Thymus (tissue), 11 donors: ENCODE results near the gene IPO7. TPM values are rescaled to one million over a fixed set of nuclear protein-coding genes. Genes with fewer than 3 reads are reported as not detected.
"Not testable (repeated sequence)": the region's sequence is repeated elsewhere in the genome, so short reads cannot be mapped to it uniquely, and the experiment has no call there.

Experiments
- DNase-seq, 9 donors: peaks; one replicate each; pipeline ENCODE4 v3.0.0-alpha.2; 2013; ENCODE audit warnings: low spot score in 9 of 9, low read depth in 6 of 9, missing footprints in 1 of 9
- H3K27ac ChIP-seq, 2 donors: one replicate each; pipeline ENCODE4 v1.5.1; 2013; ENCODE audit warnings: control low read depth in 1 of 2, low read depth in 1 of 2, low read length in 1 of 2, mild to moderate bottlenecking in 1 of 2, moderate library complexity in 1 of 2
- H3K27me3 ChIP-seq, 2 donors: one replicate each; pipeline ENCODE4 v1.5.1; 2013; ENCODE audit warnings: low read length in 1 of 2; ENCODE audit not compliant: control insufficient read depth in 2 of 2, insufficient read depth in 1 of 2
- H3K36me3 ChIP-seq, 2 donors: one replicate each; pipeline ENCODE4 v1.5.1; 2013; ENCODE audit warnings: low read length in 1 of 2, mild to moderate bottlenecking in 1 of 2, moderate library complexity in 1 of 2; ENCODE audit not compliant: control insufficient read depth in 2 of 2, insufficient read depth in 2 of 2
- H3K4me1 ChIP-seq, 2 donors: one replicate each; pipeline ENCODE4 v1.5.1; 2013; ENCODE audit warnings: low read length in 2 of 2; ENCODE audit not compliant: control insufficient read depth in 2 of 2, insufficient read depth in 2 of 2
- H3K4me3 ChIP-seq, 2 donors: one replicate each; pipeline ENCODE4 v1.5.1; 2013; ENCODE audit warnings: low read length in 2 of 2, control low read depth in 1 of 2, mild to moderate bottlenecking in 1 of 2
- H3K9me3 ChIP-seq, 2 donors: one replicate each; pipeline ENCODE4 v1.5.1; 2013; ENCODE audit warnings: low read length in 1 of 2, mild to moderate bottlenecking in 1 of 2; ENCODE audit not compliant: control insufficient read depth in 2 of 2, insufficient read depth in 1 of 2
- WGBS: extraction: QIAGEN DNeasy Blood & Tissue Kit; methylation state at CpG from one replicate; pipeline ENCODE4 v1.1.7; 2013; 5-methylcytosine and 5-hydroxymethylcytosine counted together
- polyA plus RNA-seq: library from polyadenylated mRNA; stranded (reverse); fragments of 200-250 nt; gene quantifications from one replicate; pipeline ENCODE4 v1.2.3, GENCODE V29; 2013
- total RNA-seq: library from RNA; stranded (reverse); fragments of 120-200 nt; gene quantifications from one replicate; pipeline ENCODE4 v1.2.4, GENCODE V29; 2013
- donor health status: healthy.

The IPO7 gene
- total and polyA plus RNA-seq, 2 donors, result 26.4 to 45.2 TPM

DNA sequence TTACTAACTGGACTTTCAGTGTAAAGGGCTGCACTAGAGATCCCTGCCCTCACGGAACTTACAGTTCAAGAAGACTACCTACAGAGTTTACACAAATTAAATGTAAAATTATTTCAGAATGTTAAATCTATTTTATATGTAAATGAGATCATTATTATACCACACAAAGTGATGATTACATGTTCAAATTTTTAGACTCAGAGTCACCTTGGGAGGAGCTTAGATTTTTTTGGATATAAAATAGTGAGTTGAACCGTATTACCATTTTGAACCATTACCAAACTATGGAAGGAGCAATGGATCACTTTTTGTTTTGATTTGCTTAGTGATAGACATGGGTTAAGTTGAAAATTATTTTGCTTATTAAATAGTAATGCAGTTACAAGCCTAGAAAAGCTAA is 1.6 kb downstream of the IPO7 start:
- Histone ChIP-seq H3K27ac (no peak overlapping the region), H3K27me3 (no peaks in the 10 kb centered on the region), H3K4me1 (peaks cover 6 to 11% of the 10 kb centered on the region in 2 donors), H3K9me3 (no peaks in the 10 kb centered on the region), H3K36me3 (peaks cover 0 to 16% of the 10 kb centered on the region in 2 donors), H3K4me3 (no peak overlapping the region)
- no peak for DNase-seq
- WGBS, result 84% methylated on average over 2 of the region's 2 CpGs

DNA sequence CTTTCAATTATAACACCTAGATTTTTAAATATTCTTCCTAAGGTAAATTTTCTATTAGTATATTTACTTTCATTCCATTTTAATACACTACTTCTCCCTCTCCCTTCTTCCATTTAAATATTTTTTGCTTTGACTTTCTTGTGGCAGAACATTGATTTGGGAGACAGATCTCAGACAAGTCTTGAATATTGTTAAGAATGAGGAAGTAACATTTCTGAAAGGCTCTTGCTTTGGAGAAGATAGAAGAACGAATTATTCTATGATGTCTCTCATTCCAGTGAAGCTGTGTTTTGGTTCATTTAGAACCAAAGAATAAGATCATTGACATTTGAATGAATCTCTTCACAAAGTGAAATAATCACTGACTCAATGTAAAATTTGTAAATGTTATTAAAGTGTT is 2.4 kb downstream of the IPO7 start:
- WGBS, result 22% methylated on average over 1 of the region's 1 CpG
- Histone ChIP-seq H3K36me3 (peaks cover 0 to 18% of the 10 kb centered on the region in 2 donors), H3K4me3 (no peak overlapping the region), H3K9me3 (no peaks in the 10 kb centered on the region), H3K27ac (no peak overlapping the region), H3K27me3 (no peaks in the 10 kb centered on the region), H3K4me1 (peaks cover 6 to 11% of the 10 kb centered on the region in 2 donors)
- no peak for DNase-seq

DNA sequence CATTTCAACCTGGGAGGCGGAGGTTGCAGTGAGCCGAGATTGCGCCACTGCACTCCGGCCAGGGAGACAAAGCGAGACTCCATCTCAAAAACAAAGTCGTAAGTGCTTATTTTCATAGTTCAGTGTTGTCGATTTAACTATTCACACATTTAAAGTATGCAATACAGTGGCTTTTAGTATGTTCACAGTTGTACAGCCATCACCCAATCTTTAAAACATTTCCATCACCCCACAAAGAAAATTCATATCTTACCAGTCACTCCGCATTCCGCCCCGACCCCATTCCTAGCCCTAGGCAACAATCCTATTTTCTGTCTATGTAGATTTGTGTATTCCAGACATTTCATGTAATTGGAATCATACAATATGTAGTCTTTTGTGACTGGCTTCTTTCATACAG is 11.9 kb downstream of the IPO7 start:
- DNase-seq, result no peak
- Histone ChIP-seq H3K4me1 (peaks cover 4 to 10% of the 10 kb centered on the region in 2 donors), H3K36me3 (peaks cover 0 to 4% of the 10 kb centered on the region in 2 donors), H3K27me3 (no peaks in the 10 kb centered on the region), H3K9me3 (no peaks in the 10 kb centered on the region), H3K4me3 (no peak overlapping the region), H3K27ac (no peak overlapping the region)
- 97% methylated on average over 10 of the region's 10 CpGs for WGBS

DNA sequence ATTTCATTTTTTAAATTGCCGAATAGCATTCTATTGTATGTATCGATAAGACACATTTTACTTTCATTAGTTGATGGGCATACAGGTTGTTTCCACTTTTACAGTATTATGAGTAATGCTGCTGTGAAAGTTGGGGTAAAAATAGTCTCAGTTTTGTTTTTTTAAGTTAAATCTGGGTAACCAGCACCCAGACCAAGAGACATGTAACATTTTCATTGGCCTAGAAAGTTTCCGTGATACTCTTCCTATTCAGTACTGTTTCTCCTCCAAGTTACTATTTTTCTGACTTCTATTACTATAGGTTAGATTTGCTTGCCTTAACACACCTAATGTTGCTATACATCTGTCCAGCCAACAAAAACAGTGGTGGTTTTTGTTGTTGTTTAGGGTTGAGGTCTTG is 12.3 kb downstream of the IPO7 start:
- Histone ChIP-seq H3K36me3 (peaks cover 0 to 4% of the 10 kb centered on the region in 2 donors), H3K9me3 (no peaks in the 10 kb centered on the region), H3K27me3 (no peaks in the 10 kb centered on the region), H3K27ac (no peak overlapping the region), H3K4me3 (no peak overlapping the region), H3K4me1 (peaks cover 4 to 10% of the 10 kb centered on the region in 2 donors)
- 96% methylated on average over 3 of the region's 3 CpGs for WGBS
- DNase-seq, result no peak

DNA sequence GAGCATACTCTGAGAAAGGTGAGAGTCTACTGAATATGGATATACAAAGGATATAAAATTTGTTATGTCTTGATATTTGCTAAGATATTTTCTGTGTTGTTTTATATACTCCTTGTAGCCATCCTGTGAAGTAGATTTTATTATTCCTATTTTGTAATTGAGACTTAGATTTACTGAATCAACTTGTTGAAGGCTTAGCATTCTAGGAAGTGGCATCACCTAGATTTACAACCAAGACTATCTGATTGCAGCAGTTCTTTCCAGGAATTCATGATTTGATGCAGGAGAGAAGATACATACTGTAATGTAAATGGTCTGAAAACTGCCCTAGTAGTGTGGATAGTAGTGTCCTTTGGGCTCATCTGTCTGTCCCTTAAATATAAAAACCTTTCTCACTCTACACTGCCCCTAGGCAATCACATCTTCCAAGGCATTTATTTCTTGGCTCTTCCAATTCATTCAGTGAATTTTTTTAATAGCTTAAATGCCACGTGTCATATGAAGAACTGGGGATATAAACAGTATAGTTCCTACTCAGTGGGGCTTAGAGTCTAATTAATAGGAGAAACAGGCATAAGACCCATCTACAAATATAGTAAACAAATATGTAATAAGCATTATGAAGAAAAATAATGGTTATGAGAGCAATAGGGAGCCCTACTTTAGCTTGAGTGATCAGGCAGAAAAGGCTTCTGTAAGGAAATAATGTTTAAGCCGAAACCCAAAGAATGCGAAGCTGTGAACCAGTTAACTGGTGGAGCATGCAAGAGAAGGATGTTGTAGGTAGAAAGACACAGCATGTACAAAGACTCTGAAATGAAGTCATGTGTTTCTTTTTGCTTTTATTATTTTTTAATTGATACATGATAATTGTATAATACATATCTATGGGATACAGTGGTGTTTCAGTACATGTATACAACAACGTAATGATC is 13.6 kb downstream of the IPO7 start:
- H3K27me3 ChIP-seq, result no peaks in the 10 kb centered on the region
- 95% methylated on average over 4 of the region's 4 CpGs for WGBS
- no peaks in the 10 kb centered on the region for H3K9me3 ChIP-seq
- no peak overlapping the region for H3K4me3 ChIP-seq
- peaks cover 2 to 3% of the 10 kb centered on the region in 2 donors for H3K4me1 ChIP-seq
- no peak overlapping the region for H3K27ac ChIP-seq
- H3K36me3 ChIP-seq, result peaks cover 0 to 2% of the 10 kb centered on the region in 2 donors
- no peak for DNase-seq

DNA sequence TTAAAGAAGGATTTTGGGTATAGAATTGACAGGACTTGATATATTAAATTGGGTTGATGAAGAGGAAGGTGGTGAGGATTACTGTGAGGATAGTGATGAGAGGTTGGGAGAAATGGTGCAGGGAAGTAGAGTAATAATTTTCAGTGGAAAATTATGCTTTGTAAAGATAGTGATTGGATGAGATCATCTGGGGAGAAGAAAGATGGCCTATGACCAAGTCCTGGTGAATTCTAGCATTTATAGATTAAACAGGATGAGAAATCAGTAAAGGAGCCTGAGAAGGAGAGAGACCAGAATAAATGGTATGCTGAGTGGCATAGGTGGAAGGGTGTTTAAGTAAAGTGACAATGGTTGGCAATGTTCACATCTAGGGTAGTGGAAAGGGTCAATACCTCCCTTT is 15.0 kb downstream of the IPO7 start:
- Histone ChIP-seq H3K4me1 (no peaks in the 10 kb centered on the region), H3K36me3 (peaks cover under 1 to 10% of the 10 kb centered on the region in 2 donors)

DNA sequence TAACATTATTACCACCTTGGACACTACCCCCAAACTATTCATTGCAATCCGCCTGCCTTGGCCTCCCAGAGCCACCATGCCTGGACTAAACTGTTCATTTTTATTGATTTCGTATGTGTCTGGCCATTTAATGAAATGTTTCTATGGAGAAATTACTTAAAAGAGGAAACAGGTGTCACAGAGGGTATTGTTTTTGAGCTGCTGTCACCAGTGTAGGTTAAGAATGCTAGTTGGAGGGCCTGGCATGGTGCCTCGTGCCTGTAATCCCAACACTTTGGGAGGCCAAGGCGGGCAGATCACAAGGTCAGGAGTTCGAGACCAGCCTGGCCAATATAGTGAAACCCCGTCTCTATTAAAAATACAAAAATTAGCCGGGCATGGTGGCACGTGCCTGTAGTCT is 17.4 kb downstream of the IPO7 start:
- not testable (repeated sequence) for H3K4me1 ChIP-seq, H3K27me3 ChIP-seq, H3K9me3 ChIP-seq, H3K27ac ChIP-seq, DNase-seq, H3K4me3 ChIP-seq
- 87% methylated on average over 8 of the region's 8 CpGs for WGBS
- H3K36me3 ChIP-seq, result peaks cover 7 to 27% of the 10 kb centered on the region in 2 donors

More for the DNA sequence above, 15.0 kb downstream of the IPO7 start:
- Histone ChIP-seq H3K27me3 (no peaks in the 10 kb centered on the region), H3K27ac (no peak overlapping the region), H3K4me3 (no peak overlapping the region), H3K9me3 (no peaks in the 10 kb centered on the region)
- no peak for DNase-seq

DNA sequence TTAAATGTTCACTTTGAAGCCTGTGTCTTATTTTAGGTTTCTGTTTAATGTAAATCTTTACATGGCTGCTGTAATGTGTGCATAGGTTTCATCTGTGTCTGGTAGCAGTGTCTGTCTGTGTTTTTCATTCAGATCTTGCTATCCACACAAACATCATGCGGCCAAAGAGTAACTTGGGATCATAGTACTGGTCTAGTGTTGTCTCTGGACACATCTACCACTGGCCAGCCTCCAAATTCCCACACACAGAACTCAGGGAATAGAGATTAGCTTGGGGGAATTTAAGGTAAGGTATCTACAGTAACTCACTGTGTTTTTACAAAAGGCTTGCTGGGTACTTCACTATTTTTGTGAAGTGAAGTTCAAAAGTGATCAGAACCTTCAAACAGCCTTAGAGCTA is 44.3 kb downstream of the IPO7 start:
- H3K27ac ChIP-seq, result no peak overlapping the region
- WGBS, result 97% methylated on average over 1 of the region's 1 CpG
- H3K36me3 ChIP-seq, result peaks cover 36 to 78% of the 10 kb centered on the region in 2 donors
- no peak overlapping the region for H3K4me3 ChIP-seq
- H3K4me1 ChIP-seq, result no peaks in the 10 kb centered on the region
- no peaks in the 10 kb centered on the region for H3K9me3 ChIP-seq
- no peak for DNase-seq
- H3K27me3 ChIP-seq, result no peaks in the 10 kb centered on the region

DNA sequence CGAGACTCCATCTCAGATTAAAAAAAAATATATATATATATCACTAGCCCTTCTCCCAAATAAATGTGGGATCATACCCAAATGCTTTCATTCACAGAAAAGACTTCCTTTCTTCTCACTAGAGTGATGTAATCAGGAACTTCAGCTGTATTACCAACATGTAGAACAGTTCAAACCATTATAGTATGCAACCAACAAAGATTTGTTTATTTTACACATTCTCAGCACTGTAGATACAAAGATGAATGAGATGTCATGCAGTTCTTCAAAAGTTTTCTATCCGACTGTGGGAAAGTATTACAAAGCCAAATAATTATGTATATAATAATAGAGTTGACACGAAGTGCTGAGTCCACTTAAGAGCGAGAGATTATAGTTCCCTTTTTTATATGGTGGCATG is 54.2 kb downstream of the IPO7 start:
- Histone ChIP-seq H3K4me3 (no peak overlapping the region), H3K4me1 (no peaks in the 10 kb centered on the region), H3K27me3 (no peaks in the 10 kb centered on the region), H3K36me3 (peaks cover 30 to 80% of the 10 kb centered on the region in 2 donors), H3K9me3 (no peaks in the 10 kb centered on the region), H3K27ac (no peak overlapping the region)
- no peak for DNase-seq
- 98% methylated on average over 4 of the region's 4 CpGs for WGBS
